AG04449 (cell line): ENCODE results near the gene CAPN10.
A peak's percentile ranks its signal among the peaks of the same experiment; 100 is the strongest.

Experiments
- CTCF ChIA-PET: fragments of 350-600 bp; formaldehyde crosslinking; extraction: SDS; loops from one replicate; lab custom pipeline; 2021; ENCODE audit warnings: antibody characterized with exemption; lab: Yijun Ruan, JAX
- POLR2A ChIA-PET: fragments of 400-600, 350-600 bp; formaldehyde crosslinking; extraction: SDS; loops from one replicate; lab custom pipeline; 2020; ENCODE audit warnings: antibody characterized with exemption, inconsistent platforms; lab: Yijun Ruan, JAX
- DNase-seq: peaks from one replicate; pipeline ENCODE4 v3.0.0-alpha.2; 2010; ENCODE audit warnings: low read depth, low spot score
- H3K4me3 ChIP-seq: 2 replicates; pipeline ENCODE4 v1.5.1; 2011; ENCODE audit warnings: low read depth, mild to moderate bottlenecking, control low read depth, low read length
- TF ChIP-seq, protein P1 (sequence below): IDR thresholded peaks from one replicate; pipeline ENCODE4 v1.5.1; 2011; ENCODE audit warnings: mild to moderate bottlenecking, moderate library complexity, low read length, control low read depth, inconsistent platforms; ENCODE audit not compliant: insufficient read depth; ENCODE audit errors: missing control alignments

The CAPN10 gene

GRCh38 chr2:240579771-240580614 lies 6.5 kb upstream of the CAPN10 start:
- TF ChIP-seq, protein P1, sequence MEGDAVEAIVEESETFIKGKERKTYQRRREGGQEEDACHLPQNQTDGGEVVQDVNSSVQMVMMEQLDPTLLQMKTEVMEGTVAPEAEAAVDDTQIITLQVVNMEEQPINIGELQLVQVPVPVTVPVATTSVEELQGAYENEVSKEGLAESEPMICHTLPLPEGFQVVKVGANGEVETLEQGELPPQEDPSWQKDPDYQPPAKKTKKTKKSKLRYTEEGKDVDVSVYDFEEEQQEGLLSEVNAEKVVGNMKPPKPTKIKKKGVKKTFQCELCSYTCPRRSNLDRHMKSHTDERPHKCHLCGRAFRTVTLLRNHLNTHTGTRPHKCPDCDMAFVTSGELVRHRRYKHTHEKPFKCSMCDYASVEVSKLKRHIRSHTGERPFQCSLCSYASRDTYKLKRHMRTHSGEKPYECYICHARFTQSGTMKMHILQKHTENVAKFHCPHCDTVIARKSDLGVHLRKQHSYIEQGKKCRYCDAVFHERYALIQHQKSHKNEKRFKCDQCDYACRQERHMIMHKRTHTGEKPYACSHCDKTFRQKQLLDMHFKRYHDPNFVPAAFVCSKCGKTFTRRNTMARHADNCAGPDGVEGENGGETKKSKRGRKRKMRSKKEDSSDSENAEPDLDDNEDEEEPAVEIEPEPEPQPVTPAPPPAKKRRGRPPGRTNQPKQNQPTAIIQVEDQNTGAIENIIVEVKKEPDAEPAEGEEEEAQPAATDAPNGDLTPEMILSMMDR = no peak
- H3K4me3 ChIP-seq = no peak overlapping the region
- DNase-seq = no peak
- CTCF ChIA-PET = interaction anchor here (1.5 to 2.6 kb wide), 2 partner anchors 11 to 15 kb away, joined by 8 to 36 read pairs; partner anchors contain the start of gene RNPEPL1
- POLR2A ChIA-PET = interaction anchor here (0.9 to 1.1 kb wide), 3 partner anchors 14 to 19 kb away, joined by 3 to 6 read pairs (median 4); no protein-coding TSS in a partner anchor

GRCh38 chr2:240581811-240582210 lies 4.7 kb upstream of the CAPN10 start:
- ChIA-PET POLR2A (no interaction called here), CTCF (interaction anchor here (2.6 kb wide), 1 partner anchor 16 kb away, joined by 36 read pairs; no protein-coding TSS in a partner anchor)
- DNase-seq = no peak
- TF ChIP-seq, protein P1 = no peak
- H3K4me3 ChIP-seq = no peak overlapping the region

DNA sequence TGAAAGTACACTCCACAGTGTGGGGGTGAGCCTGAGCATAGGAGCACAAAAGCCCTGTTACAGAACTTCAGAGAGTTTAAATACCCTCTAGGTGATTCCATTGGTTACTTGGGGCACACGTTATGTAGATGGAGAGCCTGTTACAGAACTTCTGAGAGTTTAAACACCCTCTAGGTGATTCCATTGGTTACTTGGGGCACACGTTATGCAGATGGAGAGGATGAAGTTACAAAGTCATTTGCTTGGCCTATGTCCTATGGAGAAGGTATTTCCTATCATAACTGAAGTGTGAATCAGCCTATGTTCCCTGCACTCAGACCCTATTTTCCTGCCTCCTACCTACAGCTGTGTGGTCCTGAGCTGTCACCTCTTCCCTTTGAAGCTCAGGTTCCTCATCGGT lies 3.8 kb upstream of the CAPN10 start:
- CTCF ChIA-PET = interaction anchor here (0.8 to 5.0 kb wide), 2 partner anchors 12 to 17 kb away, joined by 3 to 75 read pairs; no protein-coding TSS in a partner anchor

DNA sequence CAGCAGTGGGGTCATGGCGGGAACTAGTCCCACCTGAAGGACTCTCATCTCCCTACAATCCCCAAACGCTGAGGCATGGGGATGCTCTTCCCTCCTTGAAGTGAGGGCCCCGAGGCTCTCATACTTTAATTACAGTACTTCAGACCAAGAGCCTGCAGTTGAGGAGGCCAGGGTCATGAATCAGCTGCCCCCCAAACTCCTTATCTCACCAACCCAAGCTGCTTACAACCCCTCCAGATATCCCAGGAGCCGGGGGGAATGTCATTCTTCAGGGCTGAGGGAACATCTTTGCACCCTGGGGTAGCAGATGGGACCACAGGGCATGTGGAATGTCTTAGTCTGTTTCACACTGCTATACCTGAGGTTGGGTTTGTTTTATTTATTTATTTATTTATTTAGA lies 2.8 kb upstream of the CAPN10 start:
- CTCF ChIA-PET = interaction anchor here (1.8 to 5.0 kb wide), 3 partner anchors 12 to 18 kb away, joined by 5 to 75 read pairs (median 10); partner anchors contain the start of gene RNPEPL1
- TF ChIP-seq, protein P1 = no peak
- POLR2A ChIA-PET = no interaction called here
- H3K4me3 ChIP-seq = no peak overlapping the region
- no peak for DNase-seq

More for the DNA sequence above, 3.8 kb upstream of the CAPN10 start:
- H3K4me3 ChIP-seq = no peak overlapping the region
- TF ChIP-seq, protein P1 = no peak
- DNase-seq = no peak
- POLR2A ChIA-PET = no interaction called here

GRCh38 chr2:240584486-240585031 lies 2.0 kb upstream of the CAPN10 start:
- POLR2A ChIA-PET = interaction anchor here (2.3 kb wide), 1 partner anchor 24 kb away, joined by 10 read pairs; no protein-coding TSS in a partner anchor
- TF ChIP-seq, protein P1 = no peak
- DNase-seq = no peak
- CTCF ChIA-PET = interaction anchor here (1.1 to 5.0 kb wide), 5 partner anchors 13 to 70 kb away, joined by 3 to 75 read pairs (median 10); partner anchors contain the start of gene RNPEPL1
- peak overlapping the region; percentile 72 for H3K4me3 ChIP-seq

GRCh38 chr2:240585101-240585500 lies 1.4 kb upstream of the CAPN10 start:
- ChIA-PET CTCF (interaction anchor here (1.1 to 5.0 kb wide), 6 partner anchors 14 to 71 kb away, joined by 3 to 75 read pairs (median 12); partner anchors contain the start of gene RNPEPL1), POLR2A (interaction anchor here (1.3 to 2.3 kb wide), 2 partner anchors 12 to 24 kb away, joined by 3 to 10 read pairs; no protein-coding TSS in a partner anchor)
- H3K4me3 ChIP-seq = peak overlapping the region; percentile 72
- TF ChIP-seq, protein P1 = no peak
- no peak for DNase-seq
